Epithelial cell of proximal tubule (primary cell): Measurements from ENCODE around the gene TSPAN18. TPM values are rescaled to one million over a fixed set of nuclear protein-coding genes. Genes with fewer than 3 reads are reported as not detected.

ENCODE experiments used
- DNase-seq: peaks from one replicate; pipeline ENCODE4 v3.0.0-alpha.2; 2011; ENCODE audit warnings: low read depth
- H3K4me3 ChIP-seq: 2 replicates; pipeline ENCODE4 v1.5.1; 2011; ENCODE audit warnings: low read depth, mild to moderate bottlenecking, low read length
- CTCF ChIP-seq: conservative IDR thresholded peaks from 2 replicates; pipeline ENCODE4 v1.5.1; 2012; ENCODE audit warnings: low read depth, mild to moderate bottlenecking, low read length
- total RNA-seq: library from RNA; depleted of rRNA; stranded (reverse); fragments of >200 nt; gene quantifications from 2 replicates; pipeline ENCODE4 v1.2.3, GENCODE V29; 2015

The TSPAN18 gene
- total RNA-seq, 1 donor from 2014 or later = 1.6 TPM

GRCh38 chr11:44967930-44968496 lies 241.3 kb downstream of the TSPAN18 start:
- H3K4me3 ChIP-seq = no peak overlapping the region
- DNase-seq = no peak
- no peak for TF ChIP-seq CTCF

DNA sequence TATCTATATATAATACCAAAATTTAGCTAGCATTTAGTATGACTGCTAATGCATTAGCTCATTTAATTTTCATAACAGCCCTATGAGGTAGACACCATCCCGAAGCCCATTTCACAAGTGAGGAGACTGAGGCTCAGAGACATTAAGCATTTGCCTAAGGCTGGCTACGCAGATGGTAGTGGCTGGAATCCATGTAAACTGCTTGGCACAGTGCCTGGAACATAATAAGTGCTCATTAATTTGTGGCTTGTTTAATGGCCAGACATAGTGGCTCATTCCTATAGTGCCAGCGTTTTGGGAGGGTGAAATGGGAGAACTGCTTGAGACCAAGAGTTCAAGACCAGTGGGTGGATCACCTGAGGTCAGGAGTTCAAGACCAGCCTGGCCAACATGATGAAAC lies 241.7 kb downstream of the TSPAN18 start:
- no peak for DNase-seq
- no peak for TF ChIP-seq CTCF
- H3K4me3 ChIP-seq = no peak overlapping the region

GRCh38 chr11:44969651-44970252 lies 243.0 kb downstream of the TSPAN18 start:
- DNase-seq = no peak
- TF ChIP-seq CTCF = no peak
- H3K4me3 ChIP-seq = no peak overlapping the region

DNA sequence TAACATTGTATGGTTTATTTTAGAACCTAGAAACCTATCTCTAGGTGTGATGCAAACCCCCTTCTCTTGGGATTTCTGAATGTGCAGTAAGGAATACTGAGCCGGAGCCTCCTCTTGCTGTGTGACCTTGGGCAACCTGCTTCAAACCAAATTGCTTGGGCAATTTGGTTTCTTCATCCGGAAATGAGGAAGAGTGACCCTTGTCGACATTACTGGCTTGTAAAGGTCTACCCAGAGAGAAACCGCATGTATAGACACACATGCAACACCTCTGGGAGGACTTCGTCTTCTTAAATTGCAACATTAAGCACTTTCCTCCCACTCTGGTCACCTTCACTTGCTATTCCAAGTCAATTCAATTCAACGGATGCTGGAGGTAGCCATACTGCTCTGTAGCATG lies 243.5 kb downstream of the TSPAN18 start:
- no peak for DNase-seq
- no peak for TF ChIP-seq CTCF
- H3K4me3 ChIP-seq = no peak overlapping the region

- TF ChIP-seq CTCF = no peak
- DNase-seq = no peak
- no peak overlapping the region for H3K4me3 ChIP-seq
Observed at GRCh38 chr11:44971185-44971584, 244.4 kb downstream of the TSPAN18 start.

DNA sequence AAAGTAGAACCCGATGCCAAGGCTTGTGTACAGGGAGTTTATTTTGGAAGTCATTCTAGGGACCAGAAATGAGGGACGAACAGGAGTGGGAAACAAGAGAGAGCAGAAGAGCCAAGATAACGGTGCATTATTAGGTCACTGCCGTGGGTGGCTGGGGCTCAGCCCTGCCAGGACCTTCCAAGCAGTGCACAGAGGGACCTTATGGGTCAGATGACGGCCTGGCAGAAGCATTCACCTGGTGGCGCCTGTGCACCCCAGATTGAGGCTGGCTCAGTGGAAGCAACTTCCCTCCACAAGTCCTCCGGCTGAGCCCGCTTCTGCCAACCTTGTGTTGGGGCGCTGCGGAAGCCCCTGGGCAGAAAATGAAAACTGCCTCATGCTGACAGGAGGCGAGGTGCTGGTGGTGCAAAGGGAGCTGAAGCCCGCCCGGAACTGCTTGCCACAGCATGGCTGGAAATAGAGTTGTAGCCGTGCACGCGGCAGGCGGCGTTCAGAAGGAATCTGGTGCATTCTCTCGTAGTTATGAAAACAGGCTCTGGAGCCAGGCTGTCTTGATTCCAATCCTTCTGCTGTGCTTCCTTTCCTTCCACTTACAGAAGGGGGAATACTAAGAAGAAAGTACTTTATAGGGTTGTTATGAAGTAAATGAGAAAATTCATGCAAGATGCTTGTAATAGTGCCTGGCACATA lies 246.1 kb downstream of the TSPAN18 start:
- no peak overlapping the region for H3K4me3 ChIP-seq
- TF ChIP-seq CTCF = no peak
- DNase-seq = no peak
